Hepatocyte (in vitro differentiated cells): ENCODE results near the gene PDLIM4.

Experiments used
- CTCF ChIP-seq: fragments of 200-600 bp; sonication (generic); IDR thresholded peaks from 2 replicates; pipeline ENCODE4 v1.5.1; 2016; ENCODE audit warnings: antibody characterized with exemption, mild to moderate bottlenecking; ENCODE audit not compliant: poor library complexity
- EZH2 ChIP-seq: fragments of 200-600 bp; sonication (generic); IDR thresholded peaks from 2 replicates; pipeline ENCODE4 v1.6.1; 2016; ENCODE audit warnings: antibody characterized with exemption, mild to moderate bottlenecking, borderline replicate concordance
- EZH2phosphoT487 ChIP-seq: fragments of 200-600 bp; sonication (generic); IDR thresholded peaks from one replicate; pipeline ENCODE4 v1.6.1; 2018; ENCODE audit warnings: antibody characterized with exemption, mild to moderate bottlenecking, low read depth, moderate library complexity; ENCODE audit not compliant: unreplicated experiment, severe bottlenecking

DNA sequence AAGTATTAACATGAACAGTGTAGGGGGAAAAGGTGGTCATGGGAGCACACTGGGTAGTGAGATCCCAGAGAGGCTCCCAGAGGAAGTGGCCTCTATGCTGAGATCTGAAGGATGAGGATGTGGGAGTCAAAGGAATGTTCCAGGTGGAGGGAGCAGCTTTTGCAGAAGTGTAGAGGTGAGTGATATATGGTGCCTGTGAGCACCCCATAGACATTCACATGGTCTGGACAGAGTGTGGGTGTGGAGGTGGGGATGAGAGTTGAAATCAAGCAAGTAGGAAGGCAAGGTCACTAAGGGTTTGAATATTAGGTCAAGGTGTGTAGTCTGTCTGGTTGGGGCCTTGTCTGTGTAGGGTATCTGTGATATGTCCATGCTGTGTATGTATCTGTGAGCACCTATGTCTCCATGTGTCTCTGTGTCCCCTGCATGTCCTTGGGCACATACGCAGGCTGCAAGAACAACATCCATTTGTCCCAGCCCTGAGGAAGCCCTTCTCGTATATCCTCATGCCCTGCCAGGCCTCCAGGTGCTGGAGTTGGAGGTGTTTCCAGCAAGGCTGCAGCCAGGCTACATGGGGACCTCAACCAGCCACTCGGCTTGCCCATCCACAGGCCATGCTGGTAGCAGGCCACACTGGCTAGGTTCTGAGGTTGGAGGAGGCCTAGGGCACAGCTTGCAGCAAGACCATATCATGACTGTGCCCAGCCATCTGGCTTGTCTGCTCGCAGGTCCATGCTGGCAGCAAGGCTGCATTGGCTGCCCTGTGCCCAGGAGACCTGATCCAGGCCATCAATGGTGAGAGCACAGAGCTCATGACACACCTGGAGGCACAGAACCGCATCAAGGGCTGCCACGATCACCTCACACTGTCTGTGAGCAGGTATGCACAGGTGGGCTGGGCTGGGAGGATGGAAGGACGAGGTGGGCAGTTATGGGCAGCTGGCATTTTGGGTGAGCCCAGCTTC is 4.7 kb downstream of the PDLIM4 start:
- TF ChIP-seq CTCF (no peak), EZH2 (no peak), EZH2phosphoT487 (no peak)
